ENCODE measurements around the gene KIF1A.

DNA sequence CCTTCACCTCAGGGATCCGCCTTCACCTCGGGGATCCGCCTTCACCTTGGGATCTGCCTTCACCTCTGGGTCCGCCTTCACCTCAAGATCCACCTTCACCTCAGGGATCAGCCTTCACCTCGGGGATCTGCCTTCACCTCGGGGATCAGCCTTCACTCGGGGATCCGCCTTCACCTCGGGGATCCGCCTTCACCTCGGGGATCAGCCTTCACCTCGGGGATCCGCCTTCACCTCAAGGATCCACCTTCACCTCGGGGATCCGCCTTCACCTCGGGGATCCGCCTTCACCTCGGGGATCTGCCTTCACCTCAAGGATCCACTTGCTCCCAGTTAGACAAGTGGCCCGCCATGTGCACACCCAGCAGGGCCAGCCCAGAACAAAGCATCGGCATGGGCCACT is 7.3 kb downstream of the KIF1A start:
- TF ChIP-seq, protein P1, sequence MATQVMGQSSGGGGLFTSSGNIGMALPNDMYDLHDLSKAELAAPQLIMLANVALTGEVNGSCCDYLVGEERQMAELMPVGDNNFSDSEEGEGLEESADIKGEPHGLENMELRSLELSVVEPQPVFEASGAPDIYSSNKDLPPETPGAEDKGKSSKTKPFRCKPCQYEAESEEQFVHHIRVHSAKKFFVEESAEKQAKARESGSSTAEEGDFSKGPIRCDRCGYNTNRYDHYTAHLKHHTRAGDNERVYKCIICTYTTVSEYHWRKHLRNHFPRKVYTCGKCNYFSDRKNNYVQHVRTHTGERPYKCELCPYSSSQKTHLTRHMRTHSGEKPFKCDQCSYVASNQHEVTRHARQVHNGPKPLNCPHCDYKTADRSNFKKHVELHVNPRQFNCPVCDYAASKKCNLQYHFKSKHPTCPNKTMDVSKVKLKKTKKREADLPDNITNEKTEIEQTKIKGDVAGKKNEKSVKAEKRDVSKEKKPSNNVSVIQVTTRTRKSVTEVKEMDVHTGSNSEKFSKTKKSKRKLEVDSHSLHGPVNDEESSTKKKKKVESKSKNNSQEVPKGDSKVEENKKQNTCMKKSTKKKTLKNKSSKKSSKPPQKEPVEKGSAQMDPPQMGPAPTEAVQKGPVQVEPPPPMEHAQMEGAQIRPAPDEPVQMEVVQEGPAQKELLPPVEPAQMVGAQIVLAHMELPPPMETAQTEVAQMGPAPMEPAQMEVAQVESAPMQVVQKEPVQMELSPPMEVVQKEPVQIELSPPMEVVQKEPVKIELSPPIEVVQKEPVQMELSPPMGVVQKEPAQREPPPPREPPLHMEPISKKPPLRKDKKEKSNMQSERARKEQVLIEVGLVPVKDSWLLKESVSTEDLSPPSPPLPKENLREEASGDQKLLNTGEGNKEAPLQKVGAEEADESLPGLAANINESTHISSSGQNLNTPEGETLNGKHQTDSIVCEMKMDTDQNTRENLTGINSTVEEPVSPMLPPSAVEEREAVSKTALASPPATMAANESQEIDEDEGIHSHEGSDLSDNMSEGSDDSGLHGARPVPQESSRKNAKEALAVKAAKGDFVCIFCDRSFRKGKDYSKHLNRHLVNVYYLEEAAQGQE (IDR thresholded peaks at IDR 0.05; ENCODE audit: low read depth) = no peak
- no peak for TF ChIP-seq TAF1 (IDR thresholded peaks at IDR 0.05; ENCODE audit: low read depth)
- no peak for TF ChIP-seq ZBTB7A (IDR thresholded peaks at IDR 0.05; ENCODE audit: low read depth)
- no peak for TF ChIP-seq EP300 (IDR thresholded peaks at IDR 0.05; ENCODE audit: borderline replicate concordance)
- no peak for TF ChIP-seq CREB1 (IDR thresholded peaks at IDR 0.05; ENCODE audit: low read depth)
- no peak for TF ChIP-seq FOXM1 (IDR thresholded peaks at IDR 0.05; ENCODE audit: borderline replicate concordance, low read depth)
- no peak for TF ChIP-seq YY1 (IDR thresholded peaks at IDR 0.05; ENCODE audit: low read depth)
- no peak for TF ChIP-seq CEBPB (IDR thresholded peaks at IDR 0.05)
- TF ChIP-seq NFIC (IDR thresholded peaks at IDR 0.05) = no peak
- TF ChIP-seq RAD21 (IDR thresholded peaks at IDR 0.05; ENCODE audit: low read depth) = no peak
- TF ChIP-seq, protein P2, sequence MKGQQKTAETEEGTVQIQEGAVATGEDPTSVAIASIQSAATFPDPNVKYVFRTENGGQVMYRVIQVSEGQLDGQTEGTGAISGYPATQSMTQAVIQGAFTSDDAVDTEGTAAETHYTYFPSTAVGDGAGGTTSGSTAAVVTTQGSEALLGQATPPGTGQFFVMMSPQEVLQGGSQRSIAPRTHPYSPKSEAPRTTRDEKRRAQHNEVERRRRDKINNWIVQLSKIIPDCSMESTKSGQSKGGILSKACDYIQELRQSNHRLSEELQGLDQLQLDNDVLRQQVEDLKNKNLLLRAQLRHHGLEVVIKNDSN (IDR thresholded peaks at IDR 0.05) = no peak
- TF ChIP-seq EGR1 (IDR thresholded peaks at IDR 0.05) = no peak
- no peak for TF ChIP-seq TEAD4 (IDR thresholded peaks at IDR 0.05)

Measured in Ishikawa (cell line).